Fibroblast of lung (primary cell): ENCODE data around the gene COX7B2. TPM values are rescaled to one million over a fixed set of nuclear protein-coding genes. Genes with fewer than 3 reads are reported as not detected.
A peak's percentile ranks its signal among the peaks of the same experiment; 100 is the strongest.

Source experiments
- DNase-seq, 2 donors: peaks; one replicate each; pipeline versions ENCODE4 v3.0.0 to v3.0.0-alpha.2; 2010; ENCODE audit warnings: low read depth in 2 of 2
- H2AFZ ChIP-seq: 2 replicates; pipeline ENCODE4 v1.5.1; 2012; ENCODE audit warnings: low read length, control low read depth, inconsistent platforms
- H3K27ac ChIP-seq: 2 replicates; pipeline ENCODE4 v1.5.1; 2011; ENCODE audit warnings: low read length, control low read depth; ENCODE audit not compliant: insufficient read depth
- H3K27me3 ChIP-seq: 2 replicates; pipeline ENCODE4 v1.5.1; 2011; ENCODE audit warnings: mild to moderate bottlenecking, low read length; ENCODE audit not compliant: control insufficient read depth, insufficient read depth
- H3K36me3 ChIP-seq: 2 replicates; pipeline ENCODE4 v1.5.1; 2011; ENCODE audit warnings: low read length; ENCODE audit not compliant: control insufficient read depth, insufficient read depth
- H3K4me1 ChIP-seq: 2 replicates; pipeline ENCODE4 v1.5.1; 2011; ENCODE audit warnings: low read length; ENCODE audit not compliant: control insufficient read depth, insufficient read depth; ENCODE audit errors: extremely low read depth
- H3K4me2 ChIP-seq: 2 replicates; pipeline ENCODE4 v1.5.1; 2011; ENCODE audit warnings: low read length, control low read depth; ENCODE audit not compliant: insufficient read depth; ENCODE audit errors: extremely low read depth
- H3K4me3 ChIP-seq, 4 experiments: fragments of 200-600 bp in 1 of 4; sonication (generic) in 1 of 4; replicated peaks in 1 of 4; 2 replicates each; pipeline ENCODE4 v1.5.1; 2011 to 2016; ENCODE audit warnings: low read length in 4 of 4, low read depth in 3 of 4, mild to moderate bottlenecking in 3 of 4, control low read depth in 2 of 4, inconsistent platforms in 1 of 4, mixed read lengths in 1 of 4; ENCODE audit not compliant: insufficient read depth in 1 of 4; ENCODE audit errors: control extremely low read depth in 1 of 4
- H3K79me2 ChIP-seq: 2 replicates; pipeline ENCODE4 v1.5.1; 2012; ENCODE audit warnings: mild to moderate bottlenecking, low read length, inconsistent platforms; ENCODE audit not compliant: control insufficient read depth, insufficient read depth
- H3K9ac ChIP-seq: 2 replicates; pipeline ENCODE4 v1.5.1; 2011; ENCODE audit warnings: mild to moderate bottlenecking, low read length, control low read depth; ENCODE audit not compliant: insufficient read depth
- H3K9me3 ChIP-seq: 2 replicates; pipeline ENCODE4 v1.5.1; 2012; ENCODE audit warnings: low read depth, low read length; ENCODE audit not compliant: control insufficient read depth, insufficient read depth
- H4K20me1 ChIP-seq: 2 replicates; pipeline ENCODE4 v1.5.1; 2011; ENCODE audit warnings: low read length; ENCODE audit not compliant: control insufficient read depth, insufficient read depth; ENCODE audit errors: extremely low read depth
- CTCF ChIP-seq, 2 donors: IDR thresholded peaks in 1 of 2; conservative IDR thresholded peaks in 1 of 2; 1 replicate in 1 of 2; 2 replicates in 1 of 2; pipeline ENCODE4 v1.5.1; 2011 to 2012; ENCODE audit warnings: low read length in 2 of 2, control low read depth in 1 of 2, inconsistent platforms in 1 of 2, low read depth in 1 of 2, mild to moderate bottlenecking in 1 of 2
- EZH2 ChIP-seq: IDR thresholded peaks from 2 replicates; pipeline ENCODE4 v1.5.1; 2012; ENCODE audit warnings: low read length, control low read depth, mild to moderate bottlenecking; ENCODE audit errors: missing control alignments
- polyA plus RNA-seq, 2 donors: library from polyadenylated mRNA; depleted of rRNA in 1 of 2; stranded (reverse) in 1 of 2; unstranded in 1 of 2; fragments of >200 nt; gene quantifications; 2 replicates each; pipeline ENCODE4 v1.2.1, GENCODE V29; 2011 to 2012; ENCODE audit warnings: missing spikeins in 1 of 2
- total RNA-seq: library from RNA; depleted of rRNA; stranded (reverse); fragments of >200 nt; gene quantifications from 2 replicates; pipeline ENCODE4 v1.2.1, GENCODE V29; 2014

COX7B2 gene
- total and polyA plus RNA-seq, 2 donors (not counting 1 experiment from before 2014, with no cell fraction given), result not detected

GRCh38 chr4:46889410-46889809 lies 19.6 kb downstream of the COX7B2 start:
- Histone ChIP-seq H3K4me2 (no peak overlapping the region), H3K9me3 (no peaks in the 10 kb centered on the region), H4K20me1 (no peaks in the 10 kb centered on the region), H3K4me3 (no peak overlapping the region), H3K9ac (no peak overlapping the region), H3K79me2 (no peaks in the 10 kb centered on the region), H3K27me3 (no peaks in the 10 kb centered on the region), H3K27ac (no peak overlapping the region), H3K36me3 (no peaks in the 10 kb centered on the region), H2AFZ (no peak overlapping the region), H3K4me1 (no peaks in the 10 kb centered on the region)
- DNase-seq, result no peak
- no peak for TF ChIP-seq EZH2
- no peak for TF ChIP-seq CTCF (conservative IDR thresholded peaks at IDR 0.05 in 1 of 2, IDR thresholded peaks at IDR 0.05 in 1 of 2; ENCODE audit: low read depth in 1 of 2, low read length in 2 of 2)

DNA sequence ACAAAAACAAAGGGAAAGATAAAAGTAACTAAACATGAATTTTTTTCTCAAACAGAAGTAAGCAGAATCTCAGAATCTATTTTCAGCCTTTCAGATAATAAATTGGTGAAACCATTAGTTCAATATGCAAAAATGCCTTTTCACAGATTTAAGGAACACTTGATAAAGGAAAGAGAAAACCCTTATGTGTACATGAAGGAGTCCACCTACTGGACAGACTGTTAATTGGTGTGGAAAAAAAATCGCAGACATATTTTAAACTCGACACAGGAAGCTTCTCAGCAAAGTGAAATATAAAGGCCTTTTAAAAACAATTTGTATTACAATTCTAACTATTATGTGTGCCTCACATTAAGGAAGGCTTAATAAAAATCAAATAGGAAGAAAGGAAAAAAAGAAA lies 22.3 kb downstream of the COX7B2 start:
- no peaks in the 10 kb centered on the region for H3K79me2 ChIP-seq
- H3K4me2 ChIP-seq, result no peak overlapping the region
- no peak overlapping the region for H3K27ac ChIP-seq
- H3K9me3 ChIP-seq, result no peaks in the 10 kb centered on the region
- H3K4me3 ChIP-seq, result no peak overlapping the region
- H4K20me1 ChIP-seq, result no peaks in the 10 kb centered on the region
- TF ChIP-seq EZH2, result no peak
- peak in 1 of 2 donors; percentile 51 for TF ChIP-seq CTCF (conservative IDR thresholded peaks at IDR 0.05 in 1 of 2, IDR thresholded peaks at IDR 0.05 in 1 of 2; ENCODE audit: low read depth in 1 of 2, low read length in 2 of 2)
- no peak overlapping the region for H3K9ac ChIP-seq
- H3K36me3 ChIP-seq, result no peaks in the 10 kb centered on the region
- no peak overlapping the region for H2AFZ ChIP-seq
- H3K27me3 ChIP-seq, result no peaks in the 10 kb centered on the region
- DNase-seq, result peak; percentile 12 to 37
- no peaks in the 10 kb centered on the region for H3K4me1 ChIP-seq

DNA sequence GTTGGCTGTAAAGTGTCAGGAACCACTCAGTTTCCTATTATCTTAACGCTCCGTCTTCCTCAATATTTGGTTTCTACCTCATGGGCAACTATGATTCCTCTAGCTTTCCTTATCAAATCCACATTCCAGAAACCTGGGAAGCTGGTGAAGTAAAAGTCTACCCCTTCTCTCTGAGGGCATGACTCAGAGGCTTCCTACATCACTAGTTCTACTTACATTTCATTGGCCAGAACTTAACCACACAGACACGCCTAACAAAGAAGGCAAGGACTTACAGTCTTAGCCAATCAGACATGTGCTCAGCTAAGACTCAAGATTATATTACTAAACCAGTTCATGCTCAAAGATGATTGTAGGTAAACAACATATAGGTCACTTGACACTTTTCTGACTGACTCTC lies 30.4 kb downstream of the COX7B2 start:
- H3K79me2 ChIP-seq, result no peaks in the 10 kb centered on the region
- H3K4me1 ChIP-seq, result no peaks in the 10 kb centered on the region
- no peaks in the 10 kb centered on the region for H3K27me3 ChIP-seq
- no peaks in the 10 kb centered on the region for H3K9me3 ChIP-seq
- no peak for TF ChIP-seq EZH2
- H3K4me2 ChIP-seq, result no peak overlapping the region
- H2AFZ ChIP-seq, result no peak overlapping the region
- H3K9ac ChIP-seq, result no peak overlapping the region
- no peak overlapping the region for H3K4me3 ChIP-seq
- H3K36me3 ChIP-seq, result no peaks in the 10 kb centered on the region
- H4K20me1 ChIP-seq, result no peaks in the 10 kb centered on the region
- peak in 1 of 2 donors; percentile 1 for DNase-seq
- no peak overlapping the region for H3K27ac ChIP-seq
